K562 (cell line): ENCODE results near the gene DDX20. TPM values are rescaled to one million over a fixed set of nuclear protein-coding genes. Genes with fewer than 3 reads are reported as not detected.

Source experiments
- BHLHE40 ChIP-seq: IDR thresholded peaks from 2 replicates; pipeline ENCODE4 v1.6.1; 2011; ENCODE audit warnings: low read length, improper control_type of control experiment
- CHD4 ChIP-seq: fragments of 200-600 bp; sonication (generic); IDR thresholded peaks from 3 replicates; pipeline ENCODE4 v1.6.1; 2012; ENCODE audit warnings: low read depth, mild to moderate bottlenecking, mixed read lengths, low read length, inconsistent platforms; ENCODE audit not compliant: insufficient read depth, insufficient replicate concordance, poor library complexity, severe bottlenecking
- HCFC1 ChIP-seq: IDR thresholded peaks from 2 replicates; pipeline ENCODE4 v1.6.1; 2012; ENCODE audit warnings: low read depth, low read length, improper control_type of control experiment
- KAT2B ChIP-seq: IDR thresholded peaks from one replicate; pipeline ENCODE4 v1.6.1; 2012; ENCODE audit warnings: low read depth, mild to moderate bottlenecking, control low read depth, inconsistent platforms, low read length, moderate library complexity
- LEF1 ChIP-seq: fragments of 450-650 bp; IDR thresholded peaks from 2 replicates; pipeline ENCODE4 v1.6.1; 2016; ENCODE audit warnings: mild to moderate bottlenecking
- NBN ChIP-seq: fragments of 450-650 bp; IDR thresholded peaks from 2 replicates; pipeline ENCODE4 v1.6.1; 2016; ENCODE audit warnings: low read depth, mild to moderate bottlenecking
- POLR2H ChIP-seq: IDR thresholded peaks from 2 replicates; pipeline ENCODE4 v1.6.1; 2016; ENCODE audit warnings: missing genetic modification characterization, low read depth, mild to moderate bottlenecking, control low read depth, missing compliant biosample characterization, moderate library complexity
- RFX7 ChIP-seq: fragments of 250-450 bp; sonication (Bioruptor Pico); IDR thresholded peaks from 2 replicates; pipeline ENCODE4 v1.5.1; 2021; ENCODE audit warnings: mild to moderate bottlenecking
- SIN3B ChIP-seq: fragments of 450-650 bp; IDR thresholded peaks from 2 replicates; pipeline ENCODE4 v1.6.1; 2017; ENCODE audit warnings: low read depth, mild to moderate bottlenecking, moderate library complexity
- SP1 ChIP-seq: sonication (generic); formaldehyde crosslinking; IDR thresholded peaks from 2 replicates; pipeline ENCODE4 v1.8.1; 2022; ENCODE audit warnings: mild to moderate bottlenecking, missing genetic modification reagents
- SRSF7 ChIP-seq: fragments of 200-400 bp; formaldehyde crosslinking; optimal IDR thresholded peaks from 2 replicates; pipeline ENCODE3; 2017; ENCODE audit warnings: mild to moderate bottlenecking, low read depth, low read length
- ZFP30 ChIP-seq: fragments of 250-450 bp; sonication (Bioruptor Pico); IDR thresholded peaks from 2 replicates; pipeline ENCODE4 v1.8.0; 2022; ENCODE audit warnings: moderate library complexity, mild to moderate bottlenecking, inconsistent platforms, borderline replicate concordance
- ZSCAN29 ChIP-seq: fragments of 450-650 bp; IDR thresholded peaks from 2 replicates; pipeline ENCODE4 v1.6.1; 2017
- polyA plus RNA-seq, 8 experiments: library from polyadenylated mRNA; depleted of rRNA in 4 of 8; stranded (reverse) in 5 of 8; unstranded in 3 of 8; fragments of >200 nt; fragmentation: Nextera tagmentation in 2 of 8; fragmentation: Illumina TruSeq in 1 of 8; extraction: Ambion mirVana in 2 of 8; extraction: Trizol in 1 of 8; gene quantifications; 2 replicates each; pipeline versions ENCODE4 v1.2.1 to v1.2.3, GENCODE V29; 2011 to 2014; ENCODE audit warnings: inconsistent platforms in 1 of 8, missing spikeins in 1 of 8
- total RNA-seq, 7 experiments: library from RNA; depleted of rRNA in 6 of 7; stranded (reverse); fragments of >200 nt in 6 of 7; fragmentation: Illumina TruSeq in 2 of 7; extraction: Trizol in 2 of 7; gene quantifications; 2 replicates each; pipeline versions ENCODE4 v1.2.1 to v1.2.3, GENCODE V29; 2011 to 2021; ENCODE audit warnings: low replicate concordance in 1 of 7
- TF ChIP-seq, protein P1 (sequence below): fragments of 450-650 bp; IDR thresholded peaks from 2 replicates; pipeline ENCODE4 v1.6.1; 2016; ENCODE audit warnings: missing biosample characterization, missing genetic modification characterization
- TF ChIP-seq, protein P2 (sequence below): sonication (generic); formaldehyde crosslinking; IDR thresholded peaks from 2 replicates; pipeline ENCODE4 v1.4.0; 2020; ENCODE audit warnings: mild to moderate bottlenecking, missing genetic modification reagents
- TF ChIP-seq, protein P3 (sequence below): fragments of 250-450 bp; sonication (Bioruptor Pico); IDR thresholded peaks from 2 replicates; pipeline ENCODE4 v1.8.0; 2021; ENCODE audit warnings: borderline replicate concordance, mild to moderate bottlenecking, moderate library complexity; ENCODE audit not compliant: poor library complexity, severe bottlenecking
- TF ChIP-seq, protein P4 (sequence below), 3 experiments: fragments of 200-800 bp in 1 of 3; sonication (Bioruptor generic) in 1 of 3; sonication (generic) in 1 of 3; formaldehyde crosslinking in 1 of 3; IDR thresholded peaks; 2 replicates each; pipeline versions ENCODE4 v1.6.1 to v1.8.0; 2016 to 2022; ENCODE audit warnings: mild to moderate bottlenecking in 2 of 3, missing compliant biosample characterization in 2 of 3, missing genetic modification characterization in 2 of 3, missing genetic modification reagents in 1 of 3
- TF ChIP-seq, protein P5 (sequence below): sonication (generic); formaldehyde crosslinking; IDR thresholded peaks from 2 replicates; pipeline ENCODE4 v1.8.0; 2022; ENCODE audit warnings: mild to moderate bottlenecking, missing genetic modification reagents
- TF ChIP-seq, protein P6 (sequence below): fragments of 250-450 bp; sonication (Bioruptor Pico); IDR thresholded peaks from 2 replicates; pipeline ENCODE4 v1.5.0; 2021
- TF ChIP-seq, protein P7 (sequence below), 2 experiments: fragments of 200-800 bp in 1 of 2; sonication (Bioruptor generic) in 1 of 2; sonication (generic) in 1 of 2; formaldehyde crosslinking in 1 of 2; IDR thresholded peaks in 1 of 2; conservative IDR thresholded peaks in 1 of 2; 2 replicates each; pipeline versions ENCODE4 v1.5.0 to v1.6.1; 2016 to 2020; ENCODE audit warnings: missing compliant biosample characterization in 1 of 2, missing genetic modification characterization in 1 of 2, missing genetic modification reagents in 1 of 2

Gene DDX20
- total and polyA plus RNA-seq, 9 of the 15 experiments (the other 6 are each of a cell fraction or from before 2014, with no cell fraction given), result 8.3 to 33.4 (median 24.5) TPM

DNA sequence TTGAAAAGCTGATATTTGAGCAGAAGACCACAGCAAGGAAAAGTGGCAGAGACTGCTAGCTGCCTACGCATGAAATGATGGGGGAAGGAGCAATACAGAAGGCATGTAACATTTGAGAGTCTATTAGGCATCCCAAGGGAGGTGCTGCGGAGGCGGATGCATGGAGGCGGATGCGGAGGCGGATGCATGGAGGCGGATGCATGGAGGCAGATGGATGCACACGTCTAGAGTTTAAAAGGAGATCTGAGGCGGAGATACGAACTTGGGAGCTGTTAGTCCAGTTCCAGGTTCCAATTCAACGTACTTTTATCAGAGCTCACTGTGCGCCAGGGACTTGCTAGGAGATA, 744 bp upstream of the DDX20 start (continued):
- TF ChIP-seq, protein P1, sequence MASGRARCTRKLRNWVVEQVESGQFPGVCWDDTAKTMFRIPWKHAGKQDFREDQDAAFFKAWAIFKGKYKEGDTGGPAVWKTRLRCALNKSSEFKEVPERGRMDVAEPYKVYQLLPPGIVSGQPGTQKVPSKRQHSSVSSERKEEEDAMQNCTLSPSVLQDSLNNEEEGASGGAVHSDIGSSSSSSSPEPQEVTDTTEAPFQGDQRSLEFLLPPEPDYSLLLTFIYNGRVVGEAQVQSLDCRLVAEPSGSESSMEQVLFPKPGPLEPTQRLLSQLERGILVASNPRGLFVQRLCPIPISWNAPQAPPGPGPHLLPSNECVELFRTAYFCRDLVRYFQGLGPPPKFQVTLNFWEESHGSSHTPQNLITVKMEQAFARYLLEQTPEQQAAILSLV (tag), result no peak
- no peak for TF ChIP-seq KAT2B
- TF ChIP-seq, protein P2, sequence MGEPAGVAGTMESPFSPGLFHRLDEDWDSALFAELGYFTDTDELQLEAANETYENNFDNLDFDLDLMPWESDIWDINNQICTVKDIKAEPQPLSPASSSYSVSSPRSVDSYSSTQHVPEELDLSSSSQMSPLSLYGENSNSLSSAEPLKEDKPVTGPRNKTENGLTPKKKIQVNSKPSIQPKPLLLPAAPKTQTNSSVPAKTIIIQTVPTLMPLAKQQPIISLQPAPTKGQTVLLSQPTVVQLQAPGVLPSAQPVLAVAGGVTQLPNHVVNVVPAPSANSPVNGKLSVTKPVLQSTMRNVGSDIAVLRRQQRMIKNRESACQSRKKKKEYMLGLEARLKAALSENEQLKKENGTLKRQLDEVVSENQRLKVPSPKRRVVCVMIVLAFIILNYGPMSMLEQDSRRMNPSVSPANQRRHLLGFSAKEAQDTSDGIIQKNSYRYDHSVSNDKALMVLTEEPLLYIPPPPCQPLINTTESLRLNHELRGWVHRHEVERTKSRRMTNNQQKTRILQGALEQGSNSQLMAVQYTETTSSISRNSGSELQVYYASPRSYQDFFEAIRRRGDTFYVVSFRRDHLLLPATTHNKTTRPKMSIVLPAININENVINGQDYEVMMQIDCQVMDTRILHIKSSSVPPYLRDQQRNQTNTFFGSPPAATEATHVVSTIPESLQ, result no peak
- TF ChIP-seq, protein P3, sequence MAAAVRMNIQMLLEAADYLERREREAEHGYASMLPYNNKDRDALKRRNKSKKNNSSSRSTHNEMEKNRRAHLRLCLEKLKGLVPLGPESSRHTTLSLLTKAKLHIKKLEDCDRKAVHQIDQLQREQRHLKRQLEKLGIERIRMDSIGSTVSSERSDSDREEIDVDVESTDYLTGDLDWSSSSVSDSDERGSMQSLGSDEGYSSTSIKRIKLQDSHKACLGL (CRISPR knock-in tag), result no peak
- TF ChIP-seq NBN, result no peak
- no peak for TF ChIP-seq SP1 (CRISPR knock-in tag)
- TF ChIP-seq BHLHE40, result no peak
- no peak for TF ChIP-seq LEF1
- TF ChIP-seq HCFC1, result no peak
- no peak for TF ChIP-seq ZFP30 (CRISPR knock-in tag)
- TF ChIP-seq, protein P4, sequence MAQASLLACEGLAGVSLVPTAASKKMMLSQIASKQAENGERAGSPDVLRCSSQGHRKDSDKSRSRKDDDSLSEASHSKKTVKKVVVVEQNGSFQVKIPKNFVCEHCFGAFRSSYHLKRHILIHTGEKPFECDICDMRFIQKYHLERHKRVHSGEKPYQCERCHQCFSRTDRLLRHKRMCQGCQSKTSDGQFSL (CRISPR knock-in tag; IDR thresholded peaks at IDR 0.05), result no peak
- TF ChIP-seq, protein P4 (tag; IDR thresholded peaks at IDR 0.05), result no peak
- TF ChIP-seq ZSCAN29, result no peak
- no peak for TF ChIP-seq RFX7
- TF ChIP-seq POLR2H, result no peak
- TF ChIP-seq, protein P5, sequence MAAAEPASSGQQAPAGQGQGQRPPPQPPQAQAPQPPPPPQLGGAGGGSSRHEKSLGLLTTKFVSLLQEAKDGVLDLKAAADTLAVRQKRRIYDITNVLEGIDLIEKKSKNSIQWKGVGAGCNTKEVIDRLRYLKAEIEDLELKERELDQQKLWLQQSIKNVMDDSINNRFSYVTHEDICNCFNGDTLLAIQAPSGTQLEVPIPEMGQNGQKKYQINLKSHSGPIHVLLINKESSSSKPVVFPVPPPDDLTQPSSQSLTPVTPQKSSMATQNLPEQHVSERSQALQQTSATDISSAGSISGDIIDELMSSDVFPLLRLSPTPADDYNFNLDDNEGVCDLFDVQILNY (CRISPR knock-in tag), result no peak
- no peak for TF ChIP-seq CHD4
- no peak for TF ChIP-seq SIN3B
- TF ChIP-seq, protein P6, sequence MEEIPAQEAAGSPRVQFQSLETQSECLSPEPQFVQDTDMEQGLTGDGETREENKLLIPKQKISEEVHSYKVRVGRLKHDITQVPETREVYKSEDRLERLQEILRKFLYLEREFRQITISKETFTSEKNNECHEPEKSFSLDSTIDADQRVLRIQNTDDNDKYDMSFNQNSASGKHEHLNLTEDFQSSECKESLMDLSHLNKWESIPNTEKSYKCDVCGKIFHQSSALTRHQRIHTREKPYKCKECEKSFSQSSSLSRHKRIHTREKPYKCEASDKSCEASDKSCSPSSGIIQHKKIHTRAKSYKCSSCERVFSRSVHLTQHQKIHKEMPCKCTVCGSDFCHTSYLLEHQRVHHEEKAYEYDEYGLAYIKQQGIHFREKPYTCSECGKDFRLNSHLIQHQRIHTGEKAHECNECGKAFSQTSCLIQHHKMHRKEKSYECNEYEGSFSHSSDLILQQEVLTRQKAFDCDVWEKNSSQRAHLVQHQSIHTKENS, result no peak
- TF ChIP-seq, protein P7, sequence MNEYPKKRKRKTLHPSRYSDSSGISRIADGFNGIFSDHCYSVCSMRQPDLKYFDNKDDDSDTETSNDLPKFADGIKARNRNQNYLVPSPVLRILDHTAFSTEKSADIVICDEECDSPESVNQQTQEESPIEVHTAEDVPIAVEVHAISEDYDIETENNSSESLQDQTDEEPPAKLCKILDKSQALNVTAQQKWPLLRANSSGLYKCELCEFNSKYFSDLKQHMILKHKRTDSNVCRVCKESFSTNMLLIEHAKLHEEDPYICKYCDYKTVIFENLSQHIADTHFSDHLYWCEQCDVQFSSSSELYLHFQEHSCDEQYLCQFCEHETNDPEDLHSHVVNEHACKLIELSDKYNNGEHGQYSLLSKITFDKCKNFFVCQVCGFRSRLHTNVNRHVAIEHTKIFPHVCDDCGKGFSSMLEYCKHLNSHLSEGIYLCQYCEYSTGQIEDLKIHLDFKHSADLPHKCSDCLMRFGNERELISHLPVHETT (CRISPR knock-in tag; conservative IDR thresholded peaks at IDR 0.05 in 1 of 2, IDR thresholded peaks at IDR 0.05 in 1 of 2), result no peak
- no peak for TF ChIP-seq SRSF7
